D721Med (cell line): ENCODE results near the gene FBRSL1.
"Not testable (repeated sequence)": the region's sequence is repeated elsewhere in the genome, so short reads cannot be mapped to it uniquely, and the experiment has no call there.

Experiments
- DNase-seq: peaks from one replicate; pipeline ENCODE4 v3.0.0; 2011; ENCODE audit warnings: low spot score; ENCODE audit not compliant: insufficient read length
- FAIRE-seq: peaks from 2 replicates; lab custom pipeline; 2011; peaks lifted over from hg19 to GRCh38; lab: Jason Lieb, UNC
- TF ChIP-seq, protein P1 (sequence below): IDR thresholded peaks from 2 replicates; pipeline ENCODE4 v1.5.1; 2012; ENCODE audit warnings: mild to moderate bottlenecking, control low read depth; ENCODE audit not compliant: insufficient read depth; ENCODE audit errors: missing control alignments

Gene FBRSL1

DNA sequence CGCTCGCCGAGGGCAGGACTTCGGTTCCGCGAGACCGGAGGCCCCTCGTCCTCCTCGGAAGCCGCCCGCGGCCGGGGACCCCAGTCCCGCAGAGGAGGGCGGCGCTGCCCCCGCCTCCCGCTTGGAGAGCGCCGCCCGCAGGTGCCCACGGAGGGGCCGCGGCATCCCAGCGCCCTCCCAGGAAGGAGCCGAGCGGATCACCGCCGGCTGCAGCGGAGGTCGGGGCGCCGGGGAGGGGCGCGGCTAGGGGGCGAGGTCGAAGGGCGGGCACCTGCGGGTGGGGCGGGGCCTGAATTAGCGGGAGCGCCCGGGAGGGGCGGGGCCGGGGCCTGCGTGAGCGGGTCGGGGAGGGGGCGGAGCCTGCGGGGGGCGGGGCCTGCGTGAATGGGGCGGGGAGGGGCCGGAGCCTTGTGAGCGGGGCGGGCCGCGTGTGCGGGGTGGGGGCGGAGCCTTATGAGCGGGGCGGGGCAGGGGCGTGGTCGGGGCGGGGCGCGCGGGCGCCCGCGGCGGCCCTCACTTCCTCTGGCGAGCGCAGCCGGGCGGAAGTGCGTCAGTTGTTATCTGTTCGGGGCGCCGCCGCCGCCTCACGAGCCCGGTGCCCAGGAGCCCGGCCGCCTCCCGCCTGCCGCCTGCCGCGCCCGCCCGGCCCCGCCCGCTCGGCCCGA is at the start of gene FBRSL1:
Gene FBRSL1, plus strand, starts transcription at position 550 of the 665 bp plus-strand sequence.
- TF ChIP-seq, protein P1, sequence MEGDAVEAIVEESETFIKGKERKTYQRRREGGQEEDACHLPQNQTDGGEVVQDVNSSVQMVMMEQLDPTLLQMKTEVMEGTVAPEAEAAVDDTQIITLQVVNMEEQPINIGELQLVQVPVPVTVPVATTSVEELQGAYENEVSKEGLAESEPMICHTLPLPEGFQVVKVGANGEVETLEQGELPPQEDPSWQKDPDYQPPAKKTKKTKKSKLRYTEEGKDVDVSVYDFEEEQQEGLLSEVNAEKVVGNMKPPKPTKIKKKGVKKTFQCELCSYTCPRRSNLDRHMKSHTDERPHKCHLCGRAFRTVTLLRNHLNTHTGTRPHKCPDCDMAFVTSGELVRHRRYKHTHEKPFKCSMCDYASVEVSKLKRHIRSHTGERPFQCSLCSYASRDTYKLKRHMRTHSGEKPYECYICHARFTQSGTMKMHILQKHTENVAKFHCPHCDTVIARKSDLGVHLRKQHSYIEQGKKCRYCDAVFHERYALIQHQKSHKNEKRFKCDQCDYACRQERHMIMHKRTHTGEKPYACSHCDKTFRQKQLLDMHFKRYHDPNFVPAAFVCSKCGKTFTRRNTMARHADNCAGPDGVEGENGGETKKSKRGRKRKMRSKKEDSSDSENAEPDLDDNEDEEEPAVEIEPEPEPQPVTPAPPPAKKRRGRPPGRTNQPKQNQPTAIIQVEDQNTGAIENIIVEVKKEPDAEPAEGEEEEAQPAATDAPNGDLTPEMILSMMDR, result no peak
- FAIRE-seq (no peak), DNase-seq (peak; percentile 96)

DNA sequence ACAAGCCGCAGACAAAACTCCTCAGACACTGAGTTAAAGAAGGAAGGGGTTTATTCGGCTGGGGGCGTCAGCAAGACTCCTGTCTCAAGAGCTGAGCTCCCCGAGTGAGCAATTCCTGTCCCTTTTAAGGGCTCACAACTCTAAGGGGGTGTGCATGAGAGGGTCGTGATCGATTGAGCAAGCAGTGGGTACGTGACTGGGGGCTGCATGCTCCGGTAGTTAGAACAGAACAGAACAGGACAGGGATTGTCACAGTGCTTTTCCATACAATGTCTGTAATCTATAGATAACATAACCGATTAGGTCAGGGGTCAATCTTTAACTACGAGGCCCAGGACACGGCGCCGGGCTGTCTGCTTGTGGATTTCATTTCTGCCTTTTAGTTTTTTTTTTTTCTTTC is 49.5 kb upstream of the FBRSL1 start:
- DNase-seq, FAIRE-seq: not testable (repeated sequence)

DNA sequence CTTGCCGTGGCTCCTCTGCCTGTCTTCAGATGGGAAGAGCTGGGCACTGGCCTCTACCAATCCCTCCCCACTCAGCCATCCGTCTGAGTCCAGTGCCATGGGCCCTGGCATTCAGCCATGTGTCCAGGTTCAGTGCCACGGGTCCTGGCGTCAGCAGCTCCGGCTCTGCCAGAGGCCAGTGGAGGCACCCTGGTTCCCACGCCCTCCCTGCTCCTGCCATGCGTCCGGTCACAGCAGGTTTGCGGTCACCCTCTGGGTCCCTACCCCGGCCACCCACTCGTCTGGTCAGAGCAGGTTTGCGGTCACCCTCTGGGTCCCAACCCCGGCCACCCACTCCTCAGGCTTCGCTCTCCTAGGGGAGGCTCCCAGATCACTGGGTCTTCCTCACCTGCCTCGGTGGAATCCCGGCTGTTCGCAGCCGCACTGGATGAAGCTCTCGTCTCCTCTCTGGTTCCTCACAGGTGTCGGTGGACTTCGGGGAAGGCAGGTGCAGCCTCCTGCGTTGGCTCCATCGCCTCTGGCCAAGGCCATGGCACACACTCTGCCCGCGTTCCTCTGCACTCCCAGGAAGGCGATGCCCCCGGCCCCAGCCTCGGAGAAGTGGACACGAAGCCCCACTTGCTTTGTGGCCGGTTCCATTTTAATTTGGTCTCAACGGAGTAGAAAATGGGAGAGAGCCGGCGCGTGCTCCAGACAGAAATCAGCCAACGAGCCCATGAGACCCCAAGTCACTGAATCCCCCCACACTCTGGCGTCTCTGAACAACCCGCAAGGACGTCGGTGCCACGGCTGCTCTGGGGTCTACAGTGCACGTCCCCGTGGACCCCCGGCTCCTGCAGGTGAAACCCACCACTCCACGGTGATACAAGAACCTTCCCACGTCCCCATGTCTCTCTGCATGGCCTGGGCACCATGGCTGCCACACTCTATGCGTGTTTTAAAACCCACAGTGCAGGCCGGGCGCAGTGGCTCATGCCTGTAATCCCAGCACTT is 47.8 kb upstream of the FBRSL1 start:
- FAIRE-seq (no peak), DNase-seq (no peak)
- TF ChIP-seq, protein P1, result no peak

DNA sequence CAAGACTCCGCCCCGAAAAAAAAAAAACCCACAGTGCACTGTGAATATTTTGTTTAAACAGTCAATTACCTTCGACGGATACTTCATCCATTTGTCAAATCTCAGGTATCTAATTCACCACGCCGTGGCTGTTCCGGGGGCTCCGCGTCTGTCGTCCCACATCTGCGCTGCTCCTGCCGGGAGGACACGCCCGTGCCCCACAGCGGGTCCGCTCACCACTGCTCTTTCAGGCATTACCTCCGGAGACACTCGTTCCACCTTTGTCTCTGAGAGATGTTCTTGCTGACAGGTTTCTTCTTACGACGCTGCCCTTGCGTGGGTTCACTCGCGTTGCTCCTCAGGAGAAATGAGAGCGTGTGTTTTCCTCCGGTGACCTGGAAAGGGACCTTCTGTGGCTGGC is 46.9 kb upstream of the FBRSL1 start:
- TF ChIP-seq, protein P1, result no peak
- FAIRE-seq (no peak), DNase-seq (no peak)

DNA sequence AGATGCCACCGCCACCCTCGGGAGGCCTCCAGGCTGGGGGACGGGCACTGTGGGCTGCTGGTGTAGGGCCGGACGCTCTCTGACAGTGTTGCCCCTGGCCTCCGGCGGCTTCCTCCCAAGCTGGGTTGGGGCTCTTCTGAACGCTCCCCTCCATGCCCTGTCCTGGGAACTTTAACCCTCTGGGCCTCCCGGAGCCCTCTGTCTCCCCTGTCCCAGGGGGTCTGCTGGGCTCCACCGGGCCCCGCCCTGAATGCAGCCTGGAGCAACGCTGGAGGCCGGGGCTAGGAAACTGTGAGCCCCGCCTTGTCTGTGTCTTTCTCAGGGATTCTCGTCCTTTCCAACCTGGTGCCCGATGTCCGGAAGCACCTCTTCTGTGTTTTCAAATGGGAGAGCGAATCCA is 45.7 kb upstream of the FBRSL1 start:
- FAIRE-seq, result no peak
- no peak for DNase-seq
- TF ChIP-seq, protein P1, result no peak

DNA sequence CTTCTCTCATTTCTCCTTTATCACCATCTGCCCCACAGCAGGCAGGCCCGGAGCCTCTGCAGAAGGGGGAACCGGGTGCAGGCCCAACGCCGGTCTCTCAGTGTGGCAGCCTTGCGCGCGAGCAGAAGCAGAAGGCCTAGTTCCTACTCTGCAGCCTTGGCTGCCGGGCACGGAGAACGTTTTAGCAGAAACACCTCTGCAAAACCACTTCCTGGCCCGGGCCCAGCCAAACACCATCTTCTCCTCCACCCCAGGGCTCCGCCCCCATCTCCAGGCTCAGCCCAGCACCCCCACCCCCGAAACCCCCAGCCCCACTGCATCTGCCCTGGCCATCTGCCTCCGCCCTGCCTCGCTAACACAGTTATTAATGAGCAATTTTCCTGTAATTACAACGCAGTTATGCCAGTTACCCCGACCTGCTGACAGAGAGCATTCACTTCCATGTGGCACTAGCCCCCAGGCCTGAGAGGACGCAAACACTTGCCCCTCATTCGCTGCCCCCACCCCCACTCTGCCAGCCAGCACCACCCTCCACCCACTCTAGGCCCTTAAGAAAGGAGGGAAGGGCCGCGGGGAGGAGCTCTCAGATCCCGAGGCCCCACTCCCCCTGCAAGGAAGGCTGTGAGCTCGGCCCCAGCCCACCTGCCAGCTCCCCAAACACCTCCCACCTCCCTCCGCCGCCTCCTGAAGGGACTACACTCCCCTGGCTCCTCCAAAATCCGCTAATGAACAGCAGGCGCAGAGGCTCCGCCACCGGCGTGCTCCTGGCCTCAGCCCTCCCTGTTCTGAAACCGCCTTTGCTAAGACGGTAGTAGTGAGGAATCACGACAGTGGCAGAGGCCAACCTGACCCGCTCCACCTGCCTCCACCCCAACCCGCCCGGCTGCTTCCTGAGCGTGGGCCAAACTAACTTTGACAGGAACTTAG is 44.7 kb upstream of the FBRSL1 start:
- DNase-seq, result peak; percentile 87
- no peak for FAIRE-seq
- TF ChIP-seq, protein P1, result no peak

DNA sequence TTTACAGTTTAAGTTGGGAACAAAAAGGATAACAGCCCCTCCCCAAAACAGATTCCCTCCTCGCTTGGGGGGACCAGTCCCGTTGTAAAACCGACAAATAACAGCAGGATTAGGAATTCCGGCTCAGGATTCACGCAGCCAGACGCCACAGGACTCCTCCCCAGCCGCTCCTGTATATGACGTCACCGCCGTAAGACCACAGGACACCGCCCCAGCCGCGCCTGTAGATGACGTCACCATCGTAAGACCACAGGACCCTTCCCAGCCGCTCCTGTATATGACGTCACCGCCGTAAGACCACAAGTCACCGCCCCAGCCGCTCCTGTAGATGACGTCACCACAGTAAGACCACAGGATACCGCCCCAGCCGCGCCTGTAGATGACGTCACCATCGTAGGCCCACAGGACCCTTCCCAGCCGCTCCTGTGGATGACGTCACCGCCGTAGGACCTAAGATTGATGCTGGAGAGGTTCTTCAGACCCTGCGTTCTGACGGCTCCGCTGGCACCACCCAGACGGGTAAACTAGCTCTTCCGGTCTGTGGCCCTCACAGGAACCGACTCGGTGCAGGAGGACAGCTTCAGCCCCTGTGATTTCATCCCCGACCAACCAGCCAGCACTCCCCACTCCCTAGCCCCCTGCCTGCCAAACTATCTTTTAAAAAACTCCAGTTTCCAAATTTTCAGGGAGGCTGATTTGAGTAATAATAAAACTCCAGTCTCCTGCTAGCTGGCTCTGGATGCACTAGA is 43.9 kb upstream of the FBRSL1 start:
- FAIRE-seq (no peak), DNase-seq (no peak)

More for the DNA sequence above, 43.9 kb upstream of the FBRSL1 start:
- TF ChIP-seq, protein P1, result no peak
